Activated CD8-positive, alpha-beta memory T cell treated with anti-CD3 and anti-CD28 coated beads, Interleukin-2, amount 50 U/mL, for 48 hours (primary cell): ENCODE data around the gene GYS1.

Experiments used
- DNase-seq: peaks from one replicate; pipeline ENCODE4 v3.0.0-alpha.2; 2020

Gene GYS1

DNA sequence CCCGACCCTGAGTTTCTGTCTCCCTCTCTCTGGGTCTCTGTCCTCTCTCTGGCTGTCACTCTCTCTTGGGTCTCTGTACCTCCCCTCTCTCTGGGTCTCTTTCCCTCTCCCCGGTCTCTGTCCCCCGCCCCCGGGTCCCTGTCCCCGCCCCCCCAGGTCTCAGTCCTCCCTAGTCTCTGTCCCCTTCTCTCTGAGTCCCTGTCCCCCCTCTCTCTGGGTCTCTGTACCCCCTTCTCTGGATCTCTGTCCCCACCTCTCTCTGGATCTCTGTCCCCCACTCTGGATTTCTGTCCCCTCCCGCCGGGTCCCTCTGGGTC is 30.3 kb downstream of the GYS1 start:
- DNase-seq: no peak

DNA sequence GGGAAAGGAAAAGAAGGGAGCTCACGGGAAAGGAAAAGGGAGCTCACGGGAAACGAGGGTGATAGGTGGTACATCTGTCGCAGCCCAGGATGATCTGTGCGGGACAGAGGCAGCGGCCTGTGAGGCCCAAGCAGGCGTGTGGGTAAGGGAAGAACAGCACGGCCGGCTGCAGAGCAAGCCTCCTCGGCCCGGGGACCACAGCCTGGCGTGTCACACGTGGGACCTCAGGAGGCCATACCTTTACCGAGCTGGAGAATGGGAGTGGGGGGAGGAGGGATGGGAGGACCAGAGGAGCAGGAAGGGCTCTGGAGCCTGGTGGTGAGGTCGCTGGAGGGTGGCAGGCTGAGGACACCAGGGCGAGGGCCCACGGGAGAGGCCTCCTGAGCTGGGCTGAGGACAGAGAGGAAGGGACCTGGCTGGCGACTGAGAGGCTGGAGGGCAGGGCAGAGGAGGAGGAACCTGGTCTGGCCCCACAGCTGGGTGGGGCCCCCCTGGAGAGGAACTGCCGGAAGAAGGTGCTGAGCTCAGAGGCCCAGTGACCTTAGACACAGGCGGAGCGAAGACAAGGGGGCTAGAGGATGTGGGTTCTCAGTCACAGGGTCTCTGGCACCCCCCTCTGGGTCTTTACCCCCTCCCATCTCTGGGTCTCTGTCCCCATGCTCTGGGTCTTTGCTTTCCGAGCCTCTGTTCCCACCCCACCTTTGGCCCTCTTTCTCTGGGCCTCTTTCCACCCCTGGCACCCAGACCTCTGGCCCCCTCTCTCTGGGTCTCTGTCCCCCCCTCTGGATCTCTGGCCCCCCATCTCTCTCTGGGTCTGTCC is 30.9 kb downstream of the GYS1 start:
- peak; percentile 73 for DNase-seq

DNA sequence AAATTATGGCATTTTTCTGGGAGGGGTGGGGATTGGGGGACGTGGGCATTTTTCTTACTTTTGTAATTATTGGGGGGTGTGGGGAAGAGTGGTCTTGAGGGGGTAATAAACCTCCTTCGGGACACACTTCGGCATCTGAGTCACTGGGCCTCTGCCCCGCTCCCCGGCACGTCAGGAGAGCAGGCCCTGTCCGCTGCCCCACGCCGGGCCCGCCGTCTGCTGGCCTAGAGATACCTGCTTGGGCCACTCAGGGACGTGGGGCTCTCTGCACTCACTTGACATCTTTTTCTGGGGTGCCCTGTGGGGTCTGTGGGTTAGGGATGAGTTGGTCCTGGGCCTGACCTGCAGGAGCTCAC is 31.5 kb downstream of the GYS1 start:
- no peak for DNase-seq

DNA sequence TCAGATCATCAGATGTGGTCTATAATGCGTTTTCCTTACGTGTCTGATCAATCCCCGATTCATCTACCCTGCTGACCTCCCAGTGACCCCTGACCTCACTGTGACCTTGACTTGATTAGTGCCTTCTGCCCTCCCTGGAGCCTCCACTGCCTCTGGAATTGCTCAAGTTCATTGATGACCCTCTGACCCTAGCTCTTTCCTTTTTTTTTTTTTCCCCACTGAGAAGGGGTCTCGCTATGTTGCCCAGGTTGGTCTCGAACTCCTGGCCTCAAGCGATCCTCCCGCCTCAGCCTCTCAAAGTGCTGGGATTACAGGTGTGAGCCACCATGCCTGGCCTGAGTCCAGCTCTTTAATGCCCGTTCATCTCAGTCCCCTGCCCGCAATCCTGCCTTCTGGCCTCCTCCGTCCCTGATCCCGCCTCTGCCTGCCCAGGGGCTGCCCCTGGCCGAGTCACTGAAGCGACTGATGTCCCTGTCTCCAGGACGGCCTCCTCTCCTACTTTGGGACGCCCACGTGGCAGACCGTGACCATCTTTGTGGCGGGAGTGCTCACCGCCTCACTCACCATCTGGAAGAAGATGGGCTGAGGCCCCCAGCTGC is 32.0 kb downstream of the GYS1 start:
- peak; percentile 56 for DNase-seq

DNA sequence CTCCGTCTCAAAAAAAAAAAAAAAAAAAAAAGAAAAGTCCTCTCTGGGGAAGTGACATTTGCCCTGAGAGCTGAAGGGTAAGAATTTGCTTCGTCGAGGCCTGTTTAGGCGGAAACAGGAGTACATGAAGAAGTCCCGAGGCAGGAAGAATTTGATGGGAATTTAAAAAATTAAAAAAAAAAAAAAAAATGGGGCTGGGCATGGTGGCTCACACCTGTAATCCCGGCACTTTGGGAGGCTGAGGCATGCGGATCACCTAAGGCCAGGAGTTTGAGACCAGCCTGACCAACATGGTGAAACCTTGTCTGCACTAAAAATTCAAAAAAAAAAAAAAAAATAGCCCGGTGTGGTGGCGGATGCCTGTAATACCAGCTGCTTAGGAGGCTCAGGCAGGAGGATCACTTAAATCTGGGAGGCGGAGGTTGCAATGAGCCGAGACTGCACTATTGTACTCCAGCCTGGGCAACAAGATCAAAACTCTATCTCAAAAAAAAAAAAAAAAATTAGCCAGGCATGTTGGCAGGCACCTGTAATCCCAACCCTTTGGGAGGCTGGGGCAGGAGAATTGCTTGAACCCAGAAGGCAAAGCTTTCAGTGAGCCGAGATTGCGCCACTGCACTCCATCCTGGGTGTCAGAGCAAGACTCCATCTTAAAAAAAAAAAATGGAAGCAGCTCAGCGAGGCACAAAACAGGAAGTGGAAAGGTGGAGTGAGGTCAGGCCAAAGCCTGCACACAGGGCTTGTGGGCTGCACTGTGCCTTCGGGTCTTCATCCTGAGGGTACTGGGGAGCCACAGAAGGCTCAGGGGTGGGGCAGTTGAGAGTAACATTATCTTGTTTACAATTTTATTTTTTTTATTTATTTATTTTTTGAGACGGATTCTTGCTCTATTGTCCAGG is 33.5 kb downstream of the GYS1 start:
- DNase-seq: no peak

DNA sequence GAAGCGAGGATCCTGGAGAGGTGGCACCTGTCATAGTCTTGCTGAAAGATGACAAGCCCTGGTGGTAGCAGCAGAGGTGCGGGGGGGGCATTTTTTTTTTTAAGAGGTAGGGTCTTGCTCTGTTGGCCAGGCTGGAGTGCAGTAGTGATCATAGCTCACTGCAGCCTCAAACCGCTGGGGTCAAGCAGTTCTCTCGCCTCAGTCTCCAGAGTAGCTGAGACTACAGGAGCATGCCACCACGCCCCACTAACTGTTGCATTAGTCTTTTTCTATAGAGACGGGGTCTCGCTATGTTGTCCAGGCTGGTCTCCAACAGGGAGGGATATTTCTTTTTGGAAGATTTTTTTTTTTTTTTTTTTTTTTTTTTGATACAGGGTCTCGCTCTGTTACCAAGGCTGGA is 35.1 kb downstream of the GYS1 start:
- DNase-seq: no peak

DNA sequence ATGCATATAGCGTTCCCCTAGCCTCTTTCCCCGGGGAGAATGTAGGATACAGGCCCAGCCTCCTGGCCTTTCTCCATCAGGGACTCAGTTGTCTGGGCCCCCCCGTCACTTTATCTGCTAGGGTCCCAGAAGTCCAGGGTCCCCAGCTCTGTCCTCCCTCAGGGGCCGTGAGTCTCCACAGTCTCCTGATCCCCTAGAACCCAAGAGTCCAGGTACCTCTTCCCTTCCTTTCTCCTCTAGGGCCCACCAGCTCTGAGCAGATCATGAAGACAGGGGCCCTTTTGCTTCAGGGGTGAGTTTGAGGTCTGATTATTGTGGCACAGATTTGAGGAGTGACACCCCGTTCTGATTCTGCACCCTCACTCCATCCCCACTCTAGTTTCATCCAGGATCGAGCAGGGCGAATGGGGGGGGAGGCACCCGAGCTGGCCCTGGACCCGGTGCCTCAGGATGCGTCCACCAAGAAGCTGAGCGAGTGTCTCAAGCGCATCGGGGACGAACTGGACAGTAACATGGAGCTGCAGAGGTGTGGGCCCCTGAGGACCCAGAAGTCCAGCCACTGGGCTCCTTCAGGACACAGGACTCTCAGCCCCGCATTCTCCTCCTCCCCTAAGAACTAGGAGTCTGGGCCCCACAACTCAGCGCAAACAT is 37.7 kb downstream of the GYS1 start:
- no peak for DNase-seq

DNA sequence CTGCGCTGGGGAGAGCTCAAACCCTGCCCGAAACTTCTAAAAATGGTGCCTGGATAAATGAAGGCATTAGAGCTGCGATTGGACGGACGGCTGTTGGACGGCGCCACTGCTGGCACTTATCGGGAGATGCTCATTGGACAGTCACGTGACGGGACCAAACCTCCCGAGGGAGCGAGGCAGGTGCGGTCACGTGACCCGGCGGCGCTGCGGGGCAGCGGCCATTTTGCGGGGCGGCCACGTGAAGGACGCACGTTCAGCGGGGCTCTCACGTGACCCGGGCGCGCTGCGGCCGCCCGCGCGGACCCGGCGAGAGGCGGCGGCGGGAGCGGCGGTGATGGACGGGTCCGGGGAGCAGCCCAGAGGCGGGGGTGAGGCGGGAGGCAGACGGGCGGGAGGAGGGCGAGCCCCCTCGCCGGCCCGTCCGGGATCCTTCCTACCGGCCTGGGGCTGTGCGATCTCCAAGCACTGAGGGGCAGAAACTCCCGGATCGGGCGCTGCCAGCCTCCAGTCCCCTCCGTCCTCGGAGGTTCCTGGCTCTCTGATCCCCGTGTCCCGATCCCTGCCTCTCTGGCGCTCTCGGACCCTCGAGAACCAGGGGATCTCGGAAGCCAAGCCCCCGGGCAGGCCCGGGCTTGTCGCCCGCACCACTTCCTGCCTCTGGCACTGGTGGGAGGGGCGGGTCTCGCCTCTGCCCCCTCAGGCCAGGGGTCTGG is 38.4 kb downstream of the GYS1 start, which contains the start of gene BAX:
Gene BAX, plus strand, starts transcription at position 281 of the 713 bp plus-strand sequence. Its CDS starts 54 bp downstream, at position 335.
- peak; percentile 98 for DNase-seq

DNA sequence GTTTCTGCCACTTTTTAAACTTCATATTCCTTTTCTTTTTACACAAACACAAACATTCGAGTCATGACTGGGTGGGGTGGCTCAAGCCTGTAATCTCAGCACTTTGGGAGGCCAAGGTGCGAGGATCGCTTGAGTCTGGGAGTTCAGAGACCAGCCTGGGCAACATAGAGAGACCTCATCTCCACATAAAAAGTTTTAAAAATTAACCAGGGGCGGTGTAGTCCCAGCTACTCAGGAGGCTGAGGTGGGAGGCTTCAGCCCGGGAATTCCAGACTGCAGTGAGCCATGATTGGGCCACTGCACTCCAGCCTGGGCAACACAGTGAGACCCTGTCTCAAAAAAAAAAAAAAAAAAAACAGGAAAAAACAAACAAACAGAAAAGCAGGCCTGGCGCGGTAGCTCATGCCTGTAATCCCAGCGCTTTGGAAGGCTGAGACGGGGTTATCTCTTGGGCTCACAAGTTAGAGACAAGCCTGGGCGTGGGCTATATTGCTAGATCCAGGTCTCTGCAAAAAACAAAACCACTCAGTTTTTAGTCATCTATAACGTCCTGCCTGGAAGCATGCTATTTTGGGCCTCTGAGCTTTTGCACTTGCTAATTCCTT is 39.0 kb downstream of the GYS1 start:
- DNase-seq: no peak

DNA sequence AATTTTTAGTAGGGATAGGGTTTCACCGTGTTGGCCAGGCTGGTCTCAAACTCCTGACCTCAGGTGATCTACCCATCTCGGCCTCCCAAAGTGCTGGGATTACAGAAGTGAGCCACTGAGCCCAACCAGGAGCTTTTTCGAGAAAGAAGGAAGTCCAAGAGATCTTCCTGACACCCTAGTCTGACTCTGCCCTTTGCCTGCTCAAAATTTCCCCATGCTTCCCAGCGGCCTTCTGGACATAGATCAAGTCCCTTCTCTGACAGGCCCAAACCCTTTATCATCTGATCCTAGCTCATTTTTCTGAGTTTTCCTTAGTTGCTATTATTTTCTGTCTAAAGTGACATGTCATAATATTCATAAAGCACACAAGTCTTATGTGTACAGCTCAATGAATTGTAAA is 40.0 kb downstream of the GYS1 start:
- DNase-seq: no peak

DNA sequence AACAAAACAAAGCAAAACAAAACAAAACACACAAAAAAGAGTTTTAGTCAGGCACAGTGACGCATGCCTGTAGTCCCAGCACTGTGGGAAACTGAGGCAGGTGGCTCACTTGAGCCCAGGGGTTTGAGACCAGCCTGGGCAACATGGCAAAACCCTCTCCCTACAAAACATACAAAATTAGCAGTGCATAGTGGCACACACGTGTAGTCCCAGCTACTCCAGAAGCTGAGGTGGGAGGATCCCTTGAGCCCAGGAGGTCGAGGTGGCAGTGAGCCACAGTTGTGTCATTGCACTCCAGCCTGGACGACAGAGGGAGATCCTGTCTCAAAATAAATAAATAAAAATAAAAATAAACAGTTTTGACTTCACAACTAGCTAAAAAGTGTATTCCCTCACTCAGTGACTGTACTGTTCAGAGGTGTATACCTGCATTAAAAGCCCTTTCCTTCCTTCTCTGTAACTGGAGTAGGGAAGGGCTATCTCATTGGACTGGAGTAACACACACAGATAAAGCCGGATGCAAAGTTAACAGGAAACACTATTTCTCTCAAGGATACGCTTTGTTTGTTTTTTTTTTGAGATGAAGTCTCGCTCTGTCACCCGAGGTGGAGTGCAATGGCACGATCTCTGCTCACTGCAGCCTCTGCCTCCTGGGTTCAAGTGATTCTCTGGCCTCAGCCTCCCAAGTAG is 42.1 kb downstream of the GYS1 start:
- no peak for DNase-seq

DNA sequence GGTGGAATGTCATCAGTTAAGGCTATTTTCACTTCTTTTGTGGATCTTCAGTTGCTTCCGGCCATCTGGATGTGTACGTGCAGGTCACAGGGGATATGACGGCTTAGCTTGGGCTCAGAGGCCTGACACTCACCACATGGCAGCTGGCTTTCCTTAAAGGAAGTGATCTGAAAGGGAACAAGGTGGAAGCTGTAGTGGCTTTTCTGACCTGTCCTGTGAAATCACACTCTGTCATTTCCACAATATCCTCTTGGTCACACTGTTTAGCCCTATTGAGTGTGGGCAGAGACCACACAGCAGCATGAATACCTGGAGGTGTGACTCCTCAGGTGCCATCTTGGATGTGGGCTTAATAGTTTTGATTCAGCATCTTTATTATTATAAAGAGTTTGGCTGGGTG is 43.0 kb downstream of the GYS1 start:
- DNase-seq: no peak

DNA sequence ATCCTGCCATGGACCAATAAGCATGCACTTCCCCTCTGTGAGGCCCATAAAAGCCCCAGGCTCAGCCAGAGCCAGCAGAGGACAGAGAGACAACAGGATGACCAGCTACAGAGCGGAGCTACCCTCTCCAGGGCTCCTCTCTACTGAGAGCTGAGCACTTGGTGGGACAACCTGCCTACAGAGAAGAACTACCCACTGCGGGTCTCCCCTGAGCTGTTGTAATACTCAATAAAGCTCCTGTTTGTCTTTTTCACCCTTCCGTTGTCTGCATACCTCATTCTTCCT is 45.9 kb downstream of the GYS1 start:
- DNase-seq: no peak

DNA sequence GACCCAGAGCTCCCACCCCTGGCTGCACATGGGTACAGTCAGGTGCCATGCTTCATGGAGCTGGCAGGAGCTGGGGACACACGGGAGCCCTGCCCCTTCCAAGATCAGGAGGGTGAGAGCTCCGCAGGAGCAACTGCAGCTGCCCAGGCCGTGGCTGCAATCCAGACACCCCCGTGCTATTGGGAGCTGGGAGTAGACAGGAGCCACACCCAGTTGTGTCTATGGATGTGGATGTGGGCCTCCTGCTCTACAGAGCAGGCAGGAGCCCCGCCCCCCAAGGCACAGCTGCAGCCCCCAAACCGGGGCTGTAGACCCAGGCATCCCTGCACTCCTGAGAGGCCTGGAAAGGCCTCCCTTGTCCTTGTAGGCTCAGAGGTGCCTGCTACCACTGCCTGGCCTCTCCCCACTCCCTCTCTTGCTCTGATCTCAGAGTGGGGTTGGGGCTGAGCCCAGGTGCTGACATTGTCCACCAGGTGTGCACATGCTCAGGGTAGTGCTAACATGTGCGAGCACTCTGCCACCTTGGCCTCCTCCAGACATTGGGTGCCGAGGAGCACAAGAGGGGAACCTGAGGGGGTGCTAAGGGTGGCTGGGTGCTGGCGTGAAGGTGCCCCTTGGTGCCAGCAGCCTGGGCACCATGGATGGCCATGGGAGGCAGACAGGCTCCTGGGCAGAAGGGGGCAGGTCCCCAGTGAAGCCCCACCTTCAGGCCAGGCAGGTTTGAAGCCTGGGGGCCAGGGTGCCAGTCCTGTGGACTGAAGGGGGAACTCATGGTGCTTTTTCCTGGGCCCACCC is 46.4 kb downstream of the GYS1 start:
- DNase-seq: no peak

DNA sequence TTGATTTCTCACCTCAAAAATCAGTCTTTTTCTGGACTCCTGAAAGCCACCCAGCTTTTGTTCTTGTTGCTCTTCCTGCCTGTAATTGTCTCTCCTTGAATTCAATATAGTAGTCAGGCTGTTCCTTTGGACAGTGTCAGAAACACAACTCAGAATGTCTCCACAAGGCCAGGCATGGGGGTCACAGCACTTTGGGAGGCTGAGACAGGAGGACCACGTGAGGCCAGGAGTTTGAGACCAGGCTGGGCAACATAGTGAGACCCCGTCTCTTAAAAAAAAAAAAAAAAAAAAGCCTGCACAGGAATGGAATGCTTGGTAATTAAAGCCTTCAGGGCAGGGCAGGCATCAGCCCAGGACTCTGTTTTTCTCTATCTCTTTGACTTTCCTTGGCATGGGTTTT is 47.3 kb downstream of the GYS1 start:
- no peak for DNase-seq

DNA sequence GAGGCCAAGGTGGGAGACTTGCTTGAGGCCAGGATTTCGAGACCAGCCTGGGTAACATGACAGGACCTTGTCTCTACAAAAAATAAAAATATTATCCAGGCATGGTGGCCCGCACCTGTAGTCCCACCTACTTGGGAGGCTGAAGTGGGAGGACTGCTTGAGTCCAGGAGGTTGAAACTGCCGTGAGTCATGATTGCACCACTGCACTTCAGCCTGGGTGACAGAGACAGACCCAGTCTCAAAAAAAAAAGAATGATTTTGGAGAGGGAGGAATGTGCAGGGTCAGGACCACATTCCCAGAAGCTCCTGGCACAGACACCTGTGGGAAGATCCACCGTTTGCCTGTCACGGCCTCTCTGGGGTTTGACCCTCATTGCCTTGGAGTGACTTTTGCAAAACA is 47.7 kb downstream of the GYS1 start:
- DNase-seq: no peak

DNA sequence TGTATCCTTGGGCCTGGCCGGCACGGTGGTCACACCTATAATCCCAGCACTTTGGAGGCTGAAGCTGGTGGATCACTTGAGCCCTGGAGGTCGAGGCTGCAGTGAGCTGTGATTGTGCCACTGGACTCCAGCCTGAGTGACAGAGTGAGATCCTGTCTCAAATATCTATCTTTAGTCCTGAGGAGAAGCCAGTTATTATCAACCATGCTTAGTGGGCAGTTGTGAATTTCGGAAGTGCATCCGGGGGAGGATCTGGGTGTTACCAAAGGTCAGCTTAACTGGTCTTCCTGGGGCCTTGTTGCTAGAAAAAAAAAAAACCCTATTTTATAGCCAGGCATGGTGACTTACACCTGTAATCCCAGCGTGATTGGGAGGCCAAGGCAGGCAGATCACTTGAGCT is 50.0 kb downstream of the GYS1 start:
- DNase-seq: no peak

DNA sequence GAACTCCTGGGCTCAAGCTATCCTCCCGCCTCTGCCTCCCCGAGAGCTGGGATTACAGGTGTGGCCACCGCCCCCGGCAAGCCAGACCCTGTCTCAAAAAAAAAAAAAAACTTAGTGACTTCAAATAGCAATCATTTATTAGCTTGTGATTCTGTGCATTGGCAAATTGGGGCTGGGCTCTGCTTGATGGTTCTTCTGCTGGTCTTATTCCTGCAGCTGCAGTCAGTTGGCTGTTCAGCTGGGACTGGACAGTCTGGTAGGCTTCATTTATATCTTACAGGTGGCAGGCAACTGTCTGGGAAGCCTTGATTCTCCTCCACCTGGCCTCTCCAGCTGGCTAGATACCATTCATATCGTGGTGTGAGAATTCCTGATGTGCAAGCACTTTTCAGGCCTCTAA is 52.2 kb downstream of the GYS1 start:
- DNase-seq: no peak

DNA sequence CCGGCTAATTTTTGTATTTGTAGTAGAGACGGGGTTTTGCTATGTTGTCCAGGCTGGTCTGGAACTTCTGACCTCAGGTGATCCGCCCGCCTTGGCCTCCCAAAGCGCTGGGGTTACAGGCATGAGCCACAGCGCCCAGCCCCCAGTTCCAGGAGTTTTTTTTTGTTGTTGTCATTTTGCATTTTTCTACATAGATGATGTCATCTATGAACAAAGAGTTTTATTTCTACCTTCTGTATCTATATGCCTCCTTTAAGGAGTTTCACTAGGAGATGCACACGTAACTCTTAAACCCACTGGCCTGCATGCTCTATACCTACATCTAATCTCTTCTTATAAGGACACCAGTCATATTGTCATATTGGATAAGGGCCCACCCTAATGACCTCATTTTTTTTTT is 54.9 kb downstream of the GYS1 start:
- DNase-seq: no peak

DNA sequence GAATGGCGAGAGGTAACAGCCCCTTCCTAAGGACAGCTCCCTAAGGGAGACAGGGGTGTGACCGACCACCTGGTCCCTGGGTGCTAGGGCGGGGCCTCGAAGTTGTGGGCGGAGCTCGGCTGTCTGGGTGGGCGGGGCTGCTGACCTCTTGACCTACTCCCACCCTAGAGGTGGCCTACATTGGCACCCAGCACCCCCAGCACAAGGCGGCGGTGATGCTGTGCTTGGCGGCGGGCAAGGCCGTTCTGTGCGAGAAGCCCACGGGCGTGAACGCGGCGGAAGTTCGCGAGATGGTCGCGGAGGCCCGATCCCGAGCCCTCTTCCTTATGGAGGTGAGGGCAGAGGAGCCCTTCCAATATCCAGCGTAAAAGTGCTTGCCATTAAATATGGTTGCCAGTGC is 57.2 kb downstream of the GYS1 start:
- DNase-seq: no peak

DNA sequence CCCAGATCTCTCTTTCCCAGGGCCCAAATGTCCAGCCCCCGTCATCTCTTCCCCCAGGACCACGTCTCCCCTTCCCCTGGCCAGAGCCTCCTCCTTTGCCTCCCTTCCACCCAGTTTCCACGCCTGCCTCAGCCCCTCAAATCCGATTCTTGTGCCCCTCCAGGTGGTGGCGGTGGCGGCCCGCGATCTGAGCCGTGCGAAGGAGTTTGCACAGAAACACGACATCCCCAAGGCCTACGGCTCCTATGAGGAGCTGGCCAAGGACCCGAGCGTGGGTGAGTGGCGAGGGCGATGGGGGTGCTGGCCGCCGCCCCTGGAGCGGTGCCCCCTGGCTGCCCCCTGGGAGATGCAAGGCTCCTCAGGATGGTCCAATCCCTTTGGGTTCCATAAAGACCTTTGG is 58.3 kb downstream of the GYS1 start:
- DNase-seq: no peak
